Panc1 (cell line): ENCODE measurements around the gene RPL12. TPM values are rescaled to one million over a fixed set of nuclear protein-coding genes. Genes with fewer than 3 reads are reported as not detected.

Experiments used
- ATAC-seq: fragments of 200-7000 bp; cut with Tn5 transposase; 2 replicates; pipeline ENCODE4 v1.9.1; 2020; ENCODE audit warnings: mild to moderate bottlenecking, moderate library complexity
- BruUV-seq: library from RNA; stranded (reverse); fragments of 400-500 nt; replicated peaks from 2 replicates; lab custom pipeline; 2021; lab: Mats Ljungman, UMichigan
- CTCF ChIA-PET: fragments of 300-600 bp; sonication (Branson Sonifier 250); formaldehyde crosslinking; loops from one replicate; lab custom pipeline; 2022; ENCODE audit warnings: antibody characterized with exemption; lab: Charles Lee
- POLR2A ChIA-PET: fragments of 300-600 bp; sonication (Branson Sonifier 250); formaldehyde crosslinking; loops from one replicate; lab custom pipeline; 2022; ENCODE audit warnings: antibody characterized with exemption; lab: Charles Lee
- DNase-seq: peaks from one replicate; pipeline ENCODE4 v3.0.0-alpha.2; 2010; ENCODE audit warnings: low read depth, low spot score
- H3K27ac ChIP-seq: 2 replicates; pipeline ENCODE4 v1.5.1; 2011; ENCODE audit warnings: mild to moderate bottlenecking, low read length, inconsistent platforms
- H3K27me3 ChIP-seq: fragments of 200-500 bp; sonication (Bioruptor generic); 2 replicates; pipeline ENCODE4 v1.6.0; 2014; ENCODE audit warnings: low read length, inconsistent platforms; ENCODE audit not compliant: control insufficient read depth, insufficient read depth
- H3K36me3 ChIP-seq: fragments of 200-500 bp; sonication (Bioruptor generic); 2 replicates; pipeline ENCODE4 v1.5.1; 2014; ENCODE audit warnings: inconsistent platforms, mild to moderate bottlenecking, low read length, moderate library complexity; ENCODE audit not compliant: control insufficient read depth, insufficient read depth
- H3K4me1 ChIP-seq: 2 replicates; pipeline ENCODE4 v1.5.1; 2011; ENCODE audit warnings: inconsistent platforms, mild to moderate bottlenecking, low read length, moderate library complexity; ENCODE audit not compliant: control insufficient read depth, insufficient read depth
- H3K4me3 ChIP-seq, 2 experiments: 2 replicates each; pipeline ENCODE4 v1.5.1; 2011 to 2012; ENCODE audit warnings: low read depth in 2 of 2, low read length in 2 of 2, mild to moderate bottlenecking in 2 of 2, inconsistent platforms in 1 of 2, moderate library complexity in 1 of 2
- H3K9me3 ChIP-seq: fragments of 200-500 bp; sonication (Bioruptor generic); 2 replicates; pipeline ENCODE4 v1.5.1; 2014; ENCODE audit warnings: low read depth, mild to moderate bottlenecking, inconsistent platforms, low read length, moderate library complexity; ENCODE audit not compliant: control insufficient read depth, insufficient read depth
- POLR2AphosphoS5 ChIP-seq: IDR thresholded peaks from 2 replicates; pipeline ENCODE4 v1.6.1; 2012; ENCODE audit warnings: mild to moderate bottlenecking, low read depth, low read length, moderate library complexity
- SIN3A ChIP-seq: IDR thresholded peaks from 2 replicates; pipeline ENCODE4 v1.6.1; 2012; ENCODE audit warnings: low read depth, mild to moderate bottlenecking, low read length, moderate library complexity, borderline replicate concordance; ENCODE audit not compliant: insufficient read depth
- TCF7L2 ChIP-seq: IDR thresholded peaks from 2 replicates; pipeline ENCODE4 v1.6.1; 2011; ENCODE audit warnings: mild to moderate bottlenecking, low read depth, low read length, inconsistent platforms
- in situ Hi-C: cut with HindIII; loops from 2 replicates; pipeline ENCODE4 v1.10.0; 2016; ENCODE audit warnings: low sequenced_read_pairs, low pct_unique_long_range_greater_than_20kb
- intact Hi-C: fragments of 100-400 bp; cut with micrococcal nuclease; formaldehyde crosslinking; loops from one replicate; pipeline ENCODE4 v1.10.0; 2022; ENCODE audit not compliant: unreplicated experiment
- total RNA-seq: library from RNA; stranded (reverse); gene quantifications from one replicate; pipeline ENCODE4 v1.2.1, GENCODE V29; 2021; ENCODE audit not compliant: unreplicated experiment
- TF ChIP-seq, protein P1 (sequence below), 2 experiments: IDR thresholded peaks; 2 replicates each; pipeline ENCODE4 v1.6.1; 2011 to 2012; ENCODE audit warnings: low read depth in 2 of 2, control low read depth in 1 of 2, low read length in 1 of 2, mild to moderate bottlenecking in 1 of 2, moderate library complexity in 1 of 2; ENCODE audit not compliant: insufficient read depth in 1 of 2
- TF ChIP-seq, protein P2 (sequence below): fragments of 450-650 bp; IDR thresholded peaks from 2 replicates; pipeline ENCODE4 v1.5.1; 2017; ENCODE audit warnings: mild to moderate bottlenecking

The RPL12 gene
- total RNA-seq, 1 experiment from 2014 or later = 951 TPM

DNA sequence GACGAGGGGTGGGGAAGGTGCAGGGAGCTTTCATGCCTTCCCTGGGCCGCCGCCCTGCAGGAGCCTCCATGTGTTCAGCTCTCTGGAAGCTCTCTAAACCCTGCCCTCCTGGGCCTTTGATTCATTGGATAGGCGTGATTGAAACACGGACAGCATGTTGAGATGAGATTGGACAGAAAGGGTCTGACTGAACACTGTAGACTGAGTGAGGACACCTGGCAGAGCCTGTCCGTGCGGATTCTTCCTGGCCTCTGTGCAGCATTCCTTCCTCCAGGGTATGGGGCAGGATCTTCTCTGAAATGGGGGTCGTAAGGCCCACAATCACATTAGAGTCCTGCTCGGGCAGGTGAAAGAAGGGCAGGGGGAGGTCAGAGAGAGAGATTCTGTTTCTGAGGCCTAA lies 12.8 kb downstream of the RPL12 start:
- H3K27ac ChIP-seq = no peak overlapping the region
- no peaks in the 10 kb centered on the region for H3K27me3 ChIP-seq
- DNase-seq = no peak
- CTCF ChIA-PET = no interaction called here
- in situ Hi-C loops (no loop called here), intact Hi-C loops (no loop called here)
- H3K4me3 ChIP-seq = no peak overlapping the region
- H3K36me3 ChIP-seq = peaks cover 3% of the 10 kb centered on the region; the same call in 1 of the 2 replicates
- no peak for ATAC-seq
- no peaks in the 10 kb centered on the region for H3K9me3 ChIP-seq
- BruUV-seq = no TSS peak
- H3K4me1 ChIP-seq = no peaks in the 10 kb centered on the region
- POLR2A ChIA-PET = interaction anchor here (0.7 kb wide), 1 partner anchor 1139 kb away, joined by 6 read pairs; no protein-coding TSS in a partner anchor
- no peak for TF ChIP-seq TCF7L2
- TF ChIP-seq, protein P1, sequence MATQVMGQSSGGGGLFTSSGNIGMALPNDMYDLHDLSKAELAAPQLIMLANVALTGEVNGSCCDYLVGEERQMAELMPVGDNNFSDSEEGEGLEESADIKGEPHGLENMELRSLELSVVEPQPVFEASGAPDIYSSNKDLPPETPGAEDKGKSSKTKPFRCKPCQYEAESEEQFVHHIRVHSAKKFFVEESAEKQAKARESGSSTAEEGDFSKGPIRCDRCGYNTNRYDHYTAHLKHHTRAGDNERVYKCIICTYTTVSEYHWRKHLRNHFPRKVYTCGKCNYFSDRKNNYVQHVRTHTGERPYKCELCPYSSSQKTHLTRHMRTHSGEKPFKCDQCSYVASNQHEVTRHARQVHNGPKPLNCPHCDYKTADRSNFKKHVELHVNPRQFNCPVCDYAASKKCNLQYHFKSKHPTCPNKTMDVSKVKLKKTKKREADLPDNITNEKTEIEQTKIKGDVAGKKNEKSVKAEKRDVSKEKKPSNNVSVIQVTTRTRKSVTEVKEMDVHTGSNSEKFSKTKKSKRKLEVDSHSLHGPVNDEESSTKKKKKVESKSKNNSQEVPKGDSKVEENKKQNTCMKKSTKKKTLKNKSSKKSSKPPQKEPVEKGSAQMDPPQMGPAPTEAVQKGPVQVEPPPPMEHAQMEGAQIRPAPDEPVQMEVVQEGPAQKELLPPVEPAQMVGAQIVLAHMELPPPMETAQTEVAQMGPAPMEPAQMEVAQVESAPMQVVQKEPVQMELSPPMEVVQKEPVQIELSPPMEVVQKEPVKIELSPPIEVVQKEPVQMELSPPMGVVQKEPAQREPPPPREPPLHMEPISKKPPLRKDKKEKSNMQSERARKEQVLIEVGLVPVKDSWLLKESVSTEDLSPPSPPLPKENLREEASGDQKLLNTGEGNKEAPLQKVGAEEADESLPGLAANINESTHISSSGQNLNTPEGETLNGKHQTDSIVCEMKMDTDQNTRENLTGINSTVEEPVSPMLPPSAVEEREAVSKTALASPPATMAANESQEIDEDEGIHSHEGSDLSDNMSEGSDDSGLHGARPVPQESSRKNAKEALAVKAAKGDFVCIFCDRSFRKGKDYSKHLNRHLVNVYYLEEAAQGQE (IDR thresholded peaks at IDR 0.05; ENCODE audit: insufficient read depth in 1 of 2, low read depth in 2 of 2, low read length in 1 of 2) = no peak
- TF ChIP-seq, protein P2, sequence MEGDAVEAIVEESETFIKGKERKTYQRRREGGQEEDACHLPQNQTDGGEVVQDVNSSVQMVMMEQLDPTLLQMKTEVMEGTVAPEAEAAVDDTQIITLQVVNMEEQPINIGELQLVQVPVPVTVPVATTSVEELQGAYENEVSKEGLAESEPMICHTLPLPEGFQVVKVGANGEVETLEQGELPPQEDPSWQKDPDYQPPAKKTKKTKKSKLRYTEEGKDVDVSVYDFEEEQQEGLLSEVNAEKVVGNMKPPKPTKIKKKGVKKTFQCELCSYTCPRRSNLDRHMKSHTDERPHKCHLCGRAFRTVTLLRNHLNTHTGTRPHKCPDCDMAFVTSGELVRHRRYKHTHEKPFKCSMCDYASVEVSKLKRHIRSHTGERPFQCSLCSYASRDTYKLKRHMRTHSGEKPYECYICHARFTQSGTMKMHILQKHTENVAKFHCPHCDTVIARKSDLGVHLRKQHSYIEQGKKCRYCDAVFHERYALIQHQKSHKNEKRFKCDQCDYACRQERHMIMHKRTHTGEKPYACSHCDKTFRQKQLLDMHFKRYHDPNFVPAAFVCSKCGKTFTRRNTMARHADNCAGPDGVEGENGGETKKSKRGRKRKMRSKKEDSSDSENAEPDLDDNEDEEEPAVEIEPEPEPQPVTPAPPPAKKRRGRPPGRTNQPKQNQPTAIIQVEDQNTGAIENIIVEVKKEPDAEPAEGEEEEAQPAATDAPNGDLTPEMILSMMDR = no peak
- no peak for TF ChIP-seq SIN3A
- TF ChIP-seq POLR2AphosphoS5 = no peak

DNA sequence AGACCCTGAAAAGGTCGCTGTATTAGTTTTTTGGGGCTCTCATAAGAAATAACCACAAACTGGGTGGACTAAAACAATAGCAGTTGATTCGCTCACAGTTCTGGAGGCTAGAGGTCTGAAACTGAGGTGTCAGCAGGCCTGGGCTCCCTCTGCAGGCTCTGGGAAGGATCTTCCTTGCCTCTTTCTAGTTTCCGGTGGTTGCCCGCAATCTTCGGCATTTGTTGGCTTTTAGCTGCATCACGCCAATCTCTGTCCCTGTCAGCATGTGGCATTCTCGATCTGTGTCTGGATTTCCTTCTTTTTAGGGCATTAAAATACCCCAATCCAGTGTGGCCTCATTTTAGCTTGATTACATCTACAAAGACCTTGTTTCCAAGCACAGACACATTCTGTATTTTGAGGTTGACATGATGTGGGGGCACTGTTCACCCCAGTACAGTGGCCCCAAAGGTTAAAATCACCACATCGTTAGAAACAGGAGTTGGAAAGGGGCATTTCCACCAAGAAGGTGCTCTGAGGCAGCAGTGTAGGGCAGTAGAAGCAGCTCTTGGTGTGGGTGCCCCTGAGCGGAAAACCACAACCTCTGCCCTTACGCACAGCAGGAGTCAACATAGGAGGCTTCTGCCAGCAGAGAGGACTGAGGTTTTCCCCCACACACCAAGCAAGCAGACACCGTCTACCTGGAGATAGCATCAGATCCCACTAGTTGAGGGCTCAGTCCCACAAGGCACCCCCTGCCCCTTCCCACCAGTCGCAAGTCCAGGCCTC lies 13.5 kb downstream of the RPL12 start:
- intact Hi-C loops = no loop called here
- no peak for ATAC-seq
- CTCF ChIA-PET = no interaction called here

More for the DNA sequence above, 13.5 kb downstream of the RPL12 start:
- DNase-seq = no peak
- H3K36me3 ChIP-seq = peaks cover 3% of the 10 kb centered on the region; the same call in 1 of the 2 replicates
- POLR2A ChIA-PET = no interaction called here
- no peaks in the 10 kb centered on the region for H3K9me3 ChIP-seq
- in situ Hi-C loops = no loop called here
- TF ChIP-seq POLR2AphosphoS5 = no peak
- TF ChIP-seq, protein P1 (IDR thresholded peaks at IDR 0.05; ENCODE audit: insufficient read depth in 1 of 2, low read depth in 2 of 2, low read length in 1 of 2) = no peak
- TF ChIP-seq, protein P2 = no peak; the same call in 1 of the 2 replicates
- TF ChIP-seq TCF7L2 = no peak
- no peak for TF ChIP-seq SIN3A
- H3K4me1 ChIP-seq = no peaks in the 10 kb centered on the region
- H3K27ac ChIP-seq = no peak overlapping the region
- H3K4me3 ChIP-seq = no peak overlapping the region
- BruUV-seq = no TSS peak
- H3K27me3 ChIP-seq = no peaks in the 10 kb centered on the region
